ENCODE data around the gene PLCG1.
A peak's percentile ranks its signal among the peaks of the same experiment; 100 is the strongest.

PLCG1 gene

GRCh38 chr20:41138475-41139226 is 1.3 kb downstream of the PLCG1 start:
- H3K4me3 ChIP-seq (replicated peaks in 1 of 2; ENCODE audit: low read depth in 2 of 2, low read length in 2 of 2): peak overlapping the region; percentile 65 to 70
- peak; percentile 22 to 27 for DNase-seq (ENCODE audit: low read depth in 2 of 2)
- TF ChIP-seq CTCF (IDR thresholded peaks at IDR 0.05; ENCODE audit: low read depth, low read length): no peak

GRCh38 chr20:41139227-41140093 is 2.1 kb downstream of the PLCG1 start:
- TF ChIP-seq CTCF (IDR thresholded peaks at IDR 0.05; ENCODE audit: low read depth, low read length): no peak
- DNase-seq (ENCODE audit: low read depth in 2 of 2): no peak

DNA sequence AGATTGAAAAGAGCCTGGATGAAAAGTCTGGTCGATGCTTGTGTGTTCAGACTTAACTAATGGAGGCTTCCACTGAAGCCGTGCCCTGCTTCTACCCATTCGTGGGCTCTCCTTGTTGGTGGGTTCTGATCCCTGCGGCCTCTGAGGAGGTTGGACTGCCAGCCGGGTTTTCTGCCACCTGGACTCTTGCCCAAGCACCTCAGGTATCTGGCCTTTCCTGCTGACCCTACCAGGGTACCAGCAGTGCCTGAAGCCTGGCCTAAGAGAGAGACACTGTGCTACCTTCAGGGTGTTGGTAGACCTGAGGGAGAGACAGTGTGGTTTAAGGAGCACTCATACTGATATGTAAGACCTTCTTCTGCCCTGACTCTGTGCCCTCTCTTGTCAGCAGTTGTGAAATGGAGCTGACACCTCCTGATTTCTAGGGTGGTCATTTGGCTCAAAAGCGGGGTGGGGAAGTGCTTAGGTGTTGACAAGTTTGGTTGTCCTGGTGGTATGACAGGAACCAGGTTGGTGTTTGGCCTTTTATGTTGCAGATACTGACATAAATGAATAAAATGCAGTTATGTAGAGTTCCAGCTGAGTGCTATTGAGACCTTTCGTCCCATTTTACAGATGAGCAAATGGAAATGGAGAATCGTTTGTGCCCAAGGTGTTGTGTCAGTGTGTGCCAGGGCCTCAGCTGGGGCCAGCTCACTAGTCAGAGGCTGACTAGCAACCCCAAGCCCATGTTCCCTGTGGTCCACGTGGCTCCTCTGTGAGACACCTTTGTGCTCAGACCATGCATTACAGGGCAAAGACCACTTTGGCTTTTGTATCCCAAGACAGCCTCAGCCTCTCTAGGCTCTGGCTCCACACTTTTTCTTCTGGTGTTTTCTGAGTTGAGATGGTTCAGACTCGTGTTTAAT is 3.1 kb downstream of the PLCG1 start:
- TF ChIP-seq CTCF (IDR thresholded peaks at IDR 0.05; ENCODE audit: low read depth, low read length): no peak
- DNase-seq (ENCODE audit: low read depth in 2 of 2): no peak
- H3K4me3 ChIP-seq (replicated peaks in 1 of 2; ENCODE audit: low read depth in 2 of 2, low read length in 2 of 2): no peak overlapping the region

More at GRCh38 chr20:41139227-41140093, 2.1 kb downstream of the PLCG1 start:
- H3K4me3 ChIP-seq (replicated peaks in 1 of 2; ENCODE audit: low read depth in 2 of 2, low read length in 2 of 2): peak overlapping the region; percentile 65 to 70

DNA sequence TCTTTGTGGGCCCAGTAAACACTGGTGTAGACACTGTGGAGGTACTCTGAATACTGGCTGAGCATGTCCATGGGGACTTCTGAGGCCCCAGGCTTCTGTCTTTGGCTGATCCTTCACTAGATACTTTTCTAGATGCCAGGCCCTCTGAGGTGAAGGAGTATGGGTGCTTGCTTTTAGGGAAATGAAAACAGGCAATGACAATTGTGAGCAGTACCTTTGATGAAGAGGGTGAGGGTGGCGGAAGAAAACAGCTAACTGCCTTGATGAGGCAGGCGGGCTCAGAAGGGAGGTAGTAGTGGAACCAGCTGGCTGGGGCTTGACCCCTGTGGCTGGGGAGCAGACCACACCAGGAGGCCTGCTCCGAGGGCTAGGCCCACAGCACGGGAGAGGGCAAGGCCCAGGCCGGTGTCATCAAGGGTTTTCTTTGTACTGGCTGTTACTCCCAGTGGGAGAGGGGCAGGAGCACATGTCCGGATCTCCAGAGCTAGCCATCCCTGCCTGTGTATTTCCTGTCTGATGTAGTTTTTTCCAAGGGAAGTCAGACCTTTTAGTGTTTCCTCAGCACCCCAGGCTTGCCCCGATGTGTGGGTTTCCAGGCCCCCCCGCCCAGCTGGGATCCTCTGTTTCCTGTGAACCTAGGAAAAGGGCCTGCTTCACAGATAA is 3.9 kb downstream of the PLCG1 start:
- no peak overlapping the region for H3K4me3 ChIP-seq (replicated peaks in 1 of 2; ENCODE audit: low read depth in 2 of 2, low read length in 2 of 2)
- DNase-seq (ENCODE audit: low read depth in 2 of 2): peak; percentile 41 to 50
- no peak for TF ChIP-seq CTCF (IDR thresholded peaks at IDR 0.05; ENCODE audit: low read depth, low read length)

DNA sequence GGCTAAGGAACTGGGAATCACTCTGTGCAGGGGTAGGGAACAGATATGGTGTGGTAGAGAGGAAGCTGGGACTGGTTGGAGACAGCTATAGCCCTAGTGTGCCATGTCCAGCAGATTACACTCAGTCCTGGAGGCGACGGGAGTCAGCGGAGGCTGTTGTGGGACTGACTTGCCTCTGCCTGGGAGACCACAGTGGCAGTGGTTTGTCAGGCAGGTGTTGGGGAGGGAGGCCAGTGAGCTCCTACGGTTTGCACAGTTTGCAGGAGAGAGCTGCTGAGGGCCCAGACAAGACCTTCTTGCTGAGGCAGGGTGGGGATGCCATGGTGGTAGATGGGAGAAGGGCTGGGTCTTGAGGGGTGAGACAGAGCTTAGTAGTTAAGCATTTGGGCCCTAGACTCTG is 4.9 kb downstream of the PLCG1 start:
- no peak overlapping the region for H3K4me3 ChIP-seq (replicated peaks in 1 of 2; ENCODE audit: low read depth in 2 of 2, low read length in 2 of 2)
- no peak for TF ChIP-seq CTCF (IDR thresholded peaks at IDR 0.05; ENCODE audit: low read depth, low read length)
- DNase-seq (ENCODE audit: low read depth in 2 of 2): no peak

DNA sequence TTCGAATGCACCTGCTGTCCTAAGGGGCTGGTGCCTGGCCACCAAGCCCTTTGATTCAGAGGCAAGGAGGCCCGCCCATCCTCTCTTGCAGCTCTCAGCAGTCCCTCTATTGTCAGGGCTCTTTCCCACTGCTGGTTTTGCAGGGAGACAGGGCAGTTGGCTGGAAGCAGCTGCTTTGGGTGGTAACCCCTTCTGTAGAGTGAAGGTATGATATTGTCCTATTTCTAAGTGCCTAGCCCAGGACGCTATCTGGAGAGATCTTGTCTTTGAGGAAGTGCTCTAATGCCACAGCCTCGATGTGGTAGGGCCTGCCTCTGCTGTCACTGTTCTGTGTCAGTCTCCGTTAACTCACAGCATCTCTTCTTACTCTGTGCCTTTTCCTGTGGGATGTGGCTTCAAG is 5.6 kb downstream of the PLCG1 start:
- DNase-seq (ENCODE audit: low read depth in 2 of 2): no peak
- TF ChIP-seq CTCF (IDR thresholded peaks at IDR 0.05; ENCODE audit: low read depth, low read length): no peak
- H3K4me3 ChIP-seq (replicated peaks in 1 of 2; ENCODE audit: low read depth in 2 of 2, low read length in 2 of 2): no peak overlapping the region

Measured in cardiac fibroblast (primary cell).